SK-N-DZ (cell line): Measurements from ENCODE around the gene GATA2.
A peak's percentile ranks its signal among the peaks of the same experiment; 100 is the strongest.

ENCODE experiments used
- DNase-seq: peaks from one replicate; pipeline ENCODE4 v3.0.0-alpha.2; 2015; ENCODE audit warnings: low spot score

GATA2 gene

DNA sequence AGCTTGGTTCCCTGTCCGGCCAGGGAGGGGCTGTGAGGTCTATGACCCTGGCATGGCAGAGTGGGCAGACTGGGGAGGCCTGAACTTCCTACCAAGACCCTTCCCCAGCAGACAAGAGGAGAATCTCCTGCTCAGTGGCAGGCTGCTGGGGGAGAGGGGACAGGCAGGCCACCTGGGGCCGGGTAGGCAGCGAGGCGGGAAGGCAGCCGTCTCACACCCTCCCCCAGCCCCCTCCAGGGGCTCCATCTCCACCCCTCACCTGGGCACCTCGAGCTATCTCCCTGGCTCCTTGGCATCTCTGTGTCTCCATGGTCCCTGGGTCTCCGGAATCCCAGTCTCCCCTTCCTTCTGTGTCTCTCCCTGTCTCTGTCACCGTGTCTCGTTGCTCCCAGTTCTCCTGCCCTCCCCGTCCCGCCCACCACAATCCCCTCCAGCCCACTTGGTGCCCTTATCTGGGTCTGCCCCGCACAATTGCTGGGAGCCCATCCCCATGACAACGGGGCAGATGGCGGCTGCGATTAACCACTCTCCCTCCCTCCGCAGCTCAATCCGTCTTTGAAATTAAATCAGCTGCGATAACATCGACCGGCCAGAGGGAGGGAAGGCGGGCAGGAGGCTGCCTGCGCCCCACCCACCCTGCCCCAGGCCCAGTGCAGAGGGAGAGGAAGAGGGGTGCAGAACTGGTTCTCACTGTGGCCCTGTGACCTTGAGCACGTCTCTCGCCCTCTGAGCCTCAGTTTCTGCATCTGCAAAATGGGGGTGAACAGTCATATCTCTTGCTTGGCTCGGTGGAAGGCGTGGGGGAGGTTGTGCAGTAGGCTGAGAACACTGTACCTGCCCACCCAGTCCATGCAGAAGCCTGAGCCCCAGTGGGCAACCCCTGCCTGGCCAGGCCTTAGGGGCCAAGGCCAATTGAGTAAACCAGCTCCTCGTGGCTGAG, 36.0 kb downstream of the GATA2 start:
- peak; percentile 99 for DNase-seq

- no peak for DNase-seq
Measured at GRCh38 chr3:128455786-128456748, 36.9 kb downstream of the GATA2 start.

- DNase-seq = no peak
Measured at GRCh38 chr3:128455116-128455515, 37.9 kb downstream of the GATA2 start.

- DNase-seq = no peak
Measured at GRCh38 chr3:128454310-128454618, 38.7 kb downstream of the GATA2 start.

DNA sequence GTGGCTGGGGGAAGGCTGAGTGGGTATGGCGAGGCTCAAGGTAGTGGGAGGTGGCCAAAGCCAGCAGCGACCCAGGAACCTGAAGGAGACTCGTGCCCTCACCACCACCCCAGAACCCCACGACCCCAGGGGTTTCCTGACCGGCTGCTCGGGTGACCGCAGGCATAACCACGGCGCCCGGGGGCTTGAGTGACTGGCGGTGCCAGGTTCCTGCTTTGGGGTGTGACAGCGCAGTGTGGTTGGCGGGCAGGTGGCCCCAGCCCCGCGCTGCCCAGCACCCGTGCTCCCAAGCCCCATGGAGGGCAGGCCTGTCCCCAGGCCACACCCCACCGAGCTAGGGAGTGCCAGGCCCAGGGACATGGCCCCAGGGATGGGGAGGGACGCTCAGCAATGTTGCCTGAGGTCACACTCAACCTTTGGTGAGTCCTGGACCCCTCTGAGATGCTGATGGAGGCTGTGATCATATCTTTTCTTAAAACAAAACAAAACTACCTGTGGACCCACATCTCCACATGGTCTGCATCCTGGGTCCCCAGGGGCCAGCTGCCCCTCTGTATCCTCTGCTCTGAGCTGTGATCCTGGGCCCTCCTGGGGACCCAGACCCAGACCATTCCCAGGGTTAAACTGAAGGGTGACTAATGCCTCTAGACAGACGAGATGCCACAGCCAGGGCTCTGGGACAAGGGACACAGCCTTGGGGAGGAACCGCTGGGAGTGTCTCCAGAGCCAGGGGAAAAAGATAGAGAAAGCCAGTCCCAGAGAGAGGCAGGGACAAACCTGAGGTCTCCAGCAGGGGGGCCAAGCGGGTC, 39.3 kb downstream of the GATA2 start:
- no peak for DNase-seq

GRCh38 chr3:128452678-128453275, 40.2 kb downstream of the GATA2 start:
- no peak for DNase-seq

DNA sequence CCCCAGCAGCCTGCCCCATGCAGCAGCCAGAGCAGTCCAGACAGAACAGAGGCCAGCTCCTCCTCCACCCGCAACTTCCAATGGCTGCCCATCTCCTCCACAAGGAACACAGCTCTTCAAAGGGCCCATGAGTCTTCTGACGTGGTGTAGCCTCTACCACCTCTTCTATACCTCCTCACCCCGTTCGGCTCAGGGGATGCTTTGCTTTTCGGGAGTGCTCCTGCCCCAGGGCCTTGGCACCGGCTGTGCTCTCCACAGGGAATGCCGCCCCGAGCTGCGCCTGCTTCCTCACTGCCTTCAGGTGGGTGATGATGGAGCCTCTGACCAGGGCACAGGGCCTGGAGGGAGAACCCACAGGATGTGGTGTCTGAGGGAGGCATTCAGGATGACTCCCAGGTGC, 40.9 kb downstream of the GATA2 start:
- DNase-seq = no peak

DNA sequence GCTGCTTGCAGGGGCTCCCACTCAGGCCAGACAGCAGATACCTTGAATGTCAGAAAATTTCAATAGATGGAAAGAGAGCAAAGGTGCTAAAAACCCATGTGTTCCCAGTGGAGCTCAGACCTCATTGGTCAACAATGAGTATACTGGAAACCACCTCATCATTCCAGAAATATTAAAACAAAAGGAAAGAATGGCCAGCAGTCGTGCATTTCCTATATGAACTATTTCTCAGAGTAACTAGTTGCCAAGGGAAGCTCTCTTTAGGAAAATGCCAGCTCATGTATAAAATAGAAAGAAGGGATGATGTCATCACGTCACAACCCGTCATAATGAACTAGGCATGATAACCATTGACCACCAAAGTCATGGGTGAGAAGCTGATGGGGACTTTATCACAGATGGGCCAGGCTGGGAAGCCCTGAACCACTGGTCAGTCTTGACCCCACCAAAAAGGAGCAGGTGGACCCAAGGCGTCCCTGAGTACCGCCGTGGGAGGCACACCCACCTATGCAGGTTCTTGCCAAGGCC, 43.8 kb downstream of the GATA2 start:
- no peak for DNase-seq

- no peak for DNase-seq
Measured at GRCh38 chr3:128448491-128448890, 44.5 kb downstream of the GATA2 start.

- DNase-seq = no peak
Measured at GRCh38 chr3:128447561-128448013, 45.4 kb downstream of the GATA2 start.

DNA sequence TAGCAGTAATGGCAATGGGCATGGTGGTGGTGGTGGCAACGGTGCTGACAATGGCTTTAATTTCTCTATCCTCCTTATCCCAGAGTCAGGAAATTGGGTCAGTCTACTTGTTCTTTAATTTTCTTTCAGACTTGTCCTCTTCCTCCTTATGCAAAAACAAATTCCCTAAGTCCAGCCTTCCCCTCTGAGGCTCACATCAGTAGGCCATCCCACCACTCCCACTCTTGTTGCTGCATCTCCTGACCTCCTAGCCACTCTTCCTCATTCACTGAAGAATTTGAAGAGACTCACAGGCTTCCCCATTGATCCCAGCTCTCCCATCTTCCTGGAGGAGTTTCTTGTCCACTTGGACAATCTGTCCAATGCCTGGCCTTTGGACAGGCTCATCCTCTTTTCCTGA, 46.2 kb downstream of the GATA2 start:
- no peak for DNase-seq

DNA sequence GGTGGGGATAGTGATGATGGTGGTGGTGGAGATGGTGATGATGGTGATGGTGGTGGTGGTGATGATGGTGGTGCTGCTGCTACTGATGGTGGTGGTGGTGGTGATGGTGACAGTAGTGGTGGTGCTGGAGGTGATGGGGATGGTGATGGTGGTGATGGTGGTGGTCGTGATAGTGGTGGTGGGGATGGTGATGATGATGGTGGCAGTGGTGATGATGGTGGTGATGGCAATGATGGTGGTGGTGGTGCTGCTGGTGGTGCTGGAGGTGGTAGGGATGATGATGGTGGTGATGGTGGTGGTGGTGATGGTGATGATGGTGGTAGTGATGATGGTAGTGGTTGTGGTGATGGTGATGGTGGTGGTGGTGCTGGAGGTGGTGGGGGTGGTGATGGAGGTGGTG, 47.6 kb downstream of the GATA2 start:
- no peak for DNase-seq

DNA sequence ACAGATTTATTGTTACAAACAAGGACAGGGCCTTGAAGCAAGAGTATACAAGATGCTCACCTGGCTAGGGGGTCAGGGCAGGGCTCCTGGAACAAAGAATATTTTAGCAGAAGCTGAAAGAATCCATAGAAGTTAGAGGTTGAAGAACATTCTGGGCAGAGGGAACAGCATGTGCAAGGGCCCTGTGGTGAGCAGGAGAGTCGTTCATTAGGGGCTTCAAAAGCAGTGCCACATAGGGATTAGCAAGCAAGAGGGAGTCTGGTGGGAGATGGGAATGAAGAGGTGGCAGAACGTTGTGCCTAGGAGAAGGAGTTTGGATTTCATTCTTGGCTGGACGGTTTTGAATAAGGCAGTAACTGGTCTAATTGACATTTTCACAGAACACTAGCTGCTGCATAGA, 49.2 kb downstream of the GATA2 start:
- no peak for DNase-seq

GRCh38 chr3:128442949-128443348, 50.1 kb downstream of the GATA2 start:
- no peak for DNase-seq

DNA sequence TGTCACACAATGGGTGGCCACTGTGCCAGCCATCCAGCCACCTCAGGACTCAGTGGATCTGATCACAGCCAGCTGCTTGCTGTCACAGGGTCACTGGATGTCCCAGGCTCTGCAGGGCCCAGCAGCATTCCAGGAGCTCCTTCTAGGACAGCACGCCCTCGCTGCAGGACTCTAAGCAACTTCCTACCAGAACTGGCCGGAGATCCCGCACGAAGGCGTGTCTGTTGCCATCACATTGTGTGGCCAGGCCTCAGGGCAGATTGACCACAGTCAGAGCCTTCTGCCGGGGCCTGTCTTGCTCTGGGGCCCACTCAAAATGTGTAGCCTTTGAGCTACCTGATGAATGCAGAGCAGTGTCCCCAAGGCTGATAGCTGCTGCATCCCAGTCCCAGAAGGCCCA, 50.9 kb downstream of the GATA2 start:
- no peak for DNase-seq

DNA sequence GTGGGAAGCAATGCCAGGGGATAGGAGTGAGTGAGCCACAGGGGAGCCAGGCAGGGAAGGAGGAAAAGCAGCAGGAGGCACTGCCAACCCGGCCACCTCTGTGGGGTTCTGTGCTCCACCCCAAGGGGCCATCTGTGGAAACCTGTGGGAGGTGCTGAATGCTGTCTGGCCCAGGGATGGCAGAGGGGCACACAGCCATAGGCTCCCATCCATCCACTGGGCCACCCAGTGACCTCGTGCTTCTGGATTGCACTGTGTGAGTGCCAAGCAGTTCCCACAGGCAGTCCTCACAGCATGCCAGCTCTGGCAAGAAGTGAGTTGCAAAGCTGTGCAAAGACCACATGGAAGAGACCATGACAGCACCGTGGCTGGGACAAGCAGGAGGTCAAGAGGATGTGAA, 53.8 kb downstream of the GATA2 start:
- no peak for DNase-seq

GRCh38 chr3:128438488-128439072, 54.4 kb downstream of the GATA2 start:
- DNase-seq = no peak

GRCh38 chr3:128436214-128436613, 56.8 kb downstream of the GATA2 start:
- DNase-seq = no peak

GRCh38 chr3:128435561-128435960, 57.4 kb downstream of the GATA2 start:
- DNase-seq = no peak

GRCh38 chr3:128435058-128435457, 57.9 kb downstream of the GATA2 start:
- DNase-seq = no peak

DNA sequence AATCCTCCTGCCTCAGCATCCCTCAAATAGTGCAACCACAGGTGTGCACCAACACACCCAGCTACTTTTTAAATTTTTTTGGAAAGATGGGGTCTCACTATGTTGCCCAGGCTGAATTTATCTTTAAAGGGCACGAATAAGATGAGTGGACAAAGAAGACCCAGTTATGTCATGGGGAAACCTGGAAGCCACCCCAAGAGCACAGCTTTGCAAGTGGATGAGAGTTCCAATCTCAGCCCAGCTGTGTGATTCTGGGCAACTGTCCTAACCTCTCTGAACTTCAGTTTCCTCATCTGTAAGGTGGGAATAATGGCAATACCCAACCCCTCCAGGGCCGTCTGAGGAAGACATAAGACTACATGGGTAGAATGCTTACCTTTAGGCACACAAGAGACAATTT, 58.5 kb downstream of the GATA2 start:
- no peak for DNase-seq
